Measurements from ENCODE around the gene TEC.

TEC gene

GRCh38 chr4:48090621-48091020 lies 179.0 kb downstream of the TEC start:
- Histone ChIP-seq H3K4me1 (no peaks in the 10 kb centered on the region), H3K27me3 (no peaks in the 10 kb centered on the region), H3K4me3 (no peak overlapping the region), H3K9me3 (no peaks in the 10 kb centered on the region), H3K9ac (no peak overlapping the region), H3K36me3 (peaks cover 14% of the 10 kb centered on the region), H3K4me2 (no peak overlapping the region), H3K27ac (no peak overlapping the region), H4K20me1 (no peaks in the 10 kb centered on the region)
- no peak for TF ChIP-seq Cebpa-rat (IDR thresholded peaks at IDR 0.05)

- no peaks in the 10 kb centered on the region for H3K9me3 ChIP-seq
- H3K9ac ChIP-seq: no peak overlapping the region
- TF ChIP-seq Cebpa-rat (IDR thresholded peaks at IDR 0.05): no peak
- H3K36me3 ChIP-seq: peaks cover 8% of the 10 kb centered on the region; the same call in 1 of the 2 replicates
- H4K20me1 ChIP-seq: no peaks in the 10 kb centered on the region
- H3K4me3 ChIP-seq: no peak overlapping the region
- H3K27me3 ChIP-seq: no peaks in the 10 kb centered on the region
- no peaks in the 10 kb centered on the region for H3K4me1 ChIP-seq
- H3K4me2 ChIP-seq: no peak overlapping the region
- H3K27ac ChIP-seq: no peak overlapping the region
Measured at GRCh38 chr4:48085821-48086589, 183.6 kb downstream of the TEC start.

Measured in BLaER1 (cell line).